Activated naive CD8-positive, alpha-beta T cell treated with anti-CD3 and anti-CD28 coated beads, Interleukin-2, amount 50 U/mL, for 16 hours (primary cell): ENCODE measurements around the gene MAGED1.

Experiments
- DNase-seq: peaks from one replicate; pipeline ENCODE4 v3.0.0-alpha.2; 2020; ENCODE audit warnings: low read depth, low spot score

MAGED1 gene, protein sequence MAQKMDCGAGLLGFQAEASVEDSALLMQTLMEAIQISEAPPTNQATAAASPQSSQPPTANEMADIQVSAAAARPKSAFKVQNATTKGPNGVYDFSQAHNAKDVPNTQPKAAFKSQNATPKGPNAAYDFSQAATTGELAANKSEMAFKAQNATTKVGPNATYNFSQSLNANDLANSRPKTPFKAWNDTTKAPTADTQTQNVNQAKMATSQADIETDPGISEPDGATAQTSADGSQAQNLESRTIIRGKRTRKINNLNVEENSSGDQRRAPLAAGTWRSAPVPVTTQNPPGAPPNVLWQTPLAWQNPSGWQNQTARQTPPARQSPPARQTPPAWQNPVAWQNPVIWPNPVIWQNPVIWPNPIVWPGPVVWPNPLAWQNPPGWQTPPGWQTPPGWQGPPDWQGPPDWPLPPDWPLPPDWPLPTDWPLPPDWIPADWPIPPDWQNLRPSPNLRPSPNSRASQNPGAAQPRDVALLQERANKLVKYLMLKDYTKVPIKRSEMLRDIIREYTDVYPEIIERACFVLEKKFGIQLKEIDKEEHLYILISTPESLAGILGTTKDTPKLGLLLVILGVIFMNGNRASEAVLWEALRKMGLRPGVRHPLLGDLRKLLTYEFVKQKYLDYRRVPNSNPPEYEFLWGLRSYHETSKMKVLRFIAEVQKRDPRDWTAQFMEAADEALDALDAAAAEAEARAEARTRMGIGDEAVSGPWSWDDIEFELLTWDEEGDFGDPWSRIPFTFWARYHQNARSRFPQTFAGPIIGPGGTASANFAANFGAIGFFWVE

DNA sequence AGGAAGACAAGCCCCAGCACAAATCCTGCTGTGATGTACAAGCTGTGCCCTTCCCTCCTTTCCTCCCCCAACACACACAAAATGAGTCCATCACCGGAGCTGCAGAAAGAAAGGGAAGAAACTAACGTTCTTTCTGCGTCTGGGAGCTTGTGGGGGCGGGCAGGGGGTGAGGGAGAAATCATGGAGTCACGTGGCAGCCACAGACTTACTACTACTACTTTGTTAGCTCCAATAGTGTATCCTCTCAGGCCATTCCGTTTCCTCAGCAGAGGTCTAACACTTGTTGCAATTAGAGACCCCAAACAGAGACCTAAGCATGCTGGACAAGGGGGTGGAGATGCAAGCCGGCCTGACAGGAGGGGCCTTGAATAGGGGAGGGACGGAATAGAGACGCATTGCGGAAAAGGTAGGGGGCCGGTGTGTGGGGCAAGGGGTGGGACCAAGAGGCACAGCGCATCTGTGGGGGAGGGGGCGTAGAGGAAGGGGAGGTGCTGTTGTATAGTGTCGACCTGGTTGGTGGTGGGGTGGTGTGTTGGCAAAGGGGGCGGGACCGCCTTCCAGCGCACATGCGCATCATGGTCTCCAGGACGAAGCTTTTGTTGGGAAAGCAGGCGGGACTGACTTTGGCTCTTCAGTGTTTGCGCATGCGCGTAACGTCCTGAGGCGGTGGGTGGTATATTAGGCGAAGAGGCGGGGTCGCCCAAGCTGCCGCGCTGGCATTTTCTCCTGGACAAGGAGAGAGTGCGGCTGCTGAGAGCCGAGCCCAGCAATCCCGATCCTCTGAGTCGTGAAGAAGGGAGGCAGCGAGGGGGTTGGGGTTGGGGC is at the start of gene MAGED1:
Gene MAGED1 (plus strand): TSS at position 703 of the 825 bp plus-strand sequence. CDS start 682 bp downstream, outside the sequence.
- peak; percentile 49 for DNase-seq

- DNase-seq: no peak
Observed at GRCh38 chrX:51847463-51847862, 46.0 kb upstream of the MAGED1 start.

DNA sequence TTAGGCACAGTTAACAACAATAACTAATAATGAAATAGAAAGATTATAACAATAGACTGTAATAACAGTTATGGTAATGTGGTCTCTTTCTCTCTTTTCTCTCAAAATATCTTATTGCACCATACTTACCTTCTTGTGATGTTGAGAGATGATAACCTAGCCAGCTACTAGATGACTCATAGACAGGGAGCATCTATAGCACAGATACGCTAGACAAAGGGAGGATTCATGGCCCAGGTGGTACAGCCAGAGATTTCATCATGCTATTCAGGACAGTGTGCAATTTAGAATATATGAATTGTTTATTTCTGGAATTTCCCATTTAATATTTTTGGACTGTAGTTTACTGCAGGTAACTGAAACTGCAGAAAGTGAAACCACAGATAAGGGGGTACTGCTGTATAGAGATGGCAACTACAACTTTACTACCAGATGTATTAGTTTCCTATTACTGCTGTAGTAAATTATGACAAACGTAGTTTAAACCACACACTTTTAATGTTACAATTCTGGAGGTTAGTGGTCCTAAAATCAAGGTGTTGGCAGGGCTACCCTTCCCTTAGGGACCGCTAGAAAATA is 41.8 kb upstream of the MAGED1 start:
- no peak for DNase-seq

DNA sequence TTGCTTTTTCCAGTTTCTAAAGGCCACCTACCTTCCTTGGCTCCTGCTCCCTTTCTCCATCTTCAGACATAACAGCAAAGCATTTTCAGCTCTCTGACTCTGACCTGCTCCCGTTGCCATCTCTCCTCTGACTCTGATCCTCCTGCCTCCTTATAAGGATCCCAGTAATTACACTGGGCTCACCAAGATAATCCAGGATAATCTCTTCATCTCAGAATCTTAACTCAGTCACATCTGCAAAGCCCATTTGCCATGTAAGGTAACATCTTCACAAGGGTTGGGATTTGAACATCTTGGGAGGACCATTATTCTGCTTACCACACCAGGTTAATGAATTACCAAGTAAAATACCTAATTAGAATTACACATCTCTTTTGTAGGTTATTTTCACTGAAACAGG is 41.3 kb upstream of the MAGED1 start:
- DNase-seq: no peak

DNA sequence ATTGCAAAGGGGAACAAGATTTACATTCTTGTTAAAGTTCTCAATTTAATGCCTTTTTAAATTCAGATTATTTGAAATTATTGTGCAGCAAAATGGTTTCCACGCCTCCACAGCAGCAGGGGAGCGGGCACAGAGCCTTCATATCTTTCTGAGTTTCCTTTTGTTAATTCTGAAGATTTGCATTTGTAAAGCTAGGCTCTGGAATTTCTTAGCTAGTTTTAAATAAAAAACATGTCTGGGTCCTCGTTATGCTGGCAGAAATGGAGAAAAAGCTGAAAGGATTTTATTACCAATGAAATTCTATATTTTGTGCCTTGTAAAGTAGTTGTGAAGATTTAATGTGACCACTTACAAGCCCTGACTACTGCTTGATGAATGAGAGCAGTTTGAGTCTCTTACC is 40.8 kb upstream of the MAGED1 start:
- no peak for DNase-seq

- DNase-seq: no peak
Observed at GRCh38 chrX:51853251-51853650, 40.2 kb upstream of the MAGED1 start.

DNA sequence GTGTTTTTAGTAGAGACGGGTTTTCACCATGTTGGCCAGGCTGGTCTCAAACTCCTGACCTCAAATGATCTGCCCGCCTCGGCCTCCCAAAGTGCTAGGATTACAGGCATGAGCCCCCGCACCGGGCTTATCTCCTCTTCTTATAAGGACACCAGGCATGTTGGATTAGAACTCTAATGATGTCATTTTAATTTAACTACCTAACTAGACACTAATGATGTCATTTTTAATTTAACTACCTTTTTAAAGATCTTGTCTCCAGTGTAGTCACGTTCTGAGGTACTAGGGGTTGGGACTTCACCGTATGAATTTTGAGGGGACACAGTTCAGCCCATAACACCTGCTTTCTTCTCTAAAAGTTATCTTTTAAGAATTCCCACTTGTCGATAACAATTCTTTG is 37.7 kb upstream of the MAGED1 start:
- no peak for DNase-seq

- DNase-seq: no peak
Observed at GRCh38 chrX:51857159-51857733, 36.2 kb upstream of the MAGED1 start.

GRCh38 chrX:51860679-51861078 is 32.7 kb upstream of the MAGED1 start:
- no peak for DNase-seq

DNA sequence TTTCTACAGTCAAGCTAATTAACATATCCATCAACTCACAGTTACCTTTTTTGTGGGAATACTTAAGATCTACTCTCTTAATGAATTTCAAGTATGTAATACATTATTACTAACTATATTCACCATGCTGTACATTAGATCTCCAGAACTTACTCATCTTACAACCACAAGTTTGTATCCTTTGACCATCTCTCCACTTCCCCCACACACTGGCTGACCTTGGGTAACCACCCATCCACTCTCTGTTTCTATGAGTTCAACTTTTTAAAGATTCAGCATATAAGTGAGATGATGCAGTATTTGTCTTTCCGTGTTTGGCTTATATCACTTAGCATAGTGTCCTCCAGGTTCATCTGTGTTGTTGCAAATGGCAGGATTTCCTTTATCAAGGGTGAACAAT is 30.5 kb upstream of the MAGED1 start:
- no peak for DNase-seq

GRCh38 chrX:51866210-51866609 is 27.2 kb upstream of the MAGED1 start:
- DNase-seq: no peak

DNA sequence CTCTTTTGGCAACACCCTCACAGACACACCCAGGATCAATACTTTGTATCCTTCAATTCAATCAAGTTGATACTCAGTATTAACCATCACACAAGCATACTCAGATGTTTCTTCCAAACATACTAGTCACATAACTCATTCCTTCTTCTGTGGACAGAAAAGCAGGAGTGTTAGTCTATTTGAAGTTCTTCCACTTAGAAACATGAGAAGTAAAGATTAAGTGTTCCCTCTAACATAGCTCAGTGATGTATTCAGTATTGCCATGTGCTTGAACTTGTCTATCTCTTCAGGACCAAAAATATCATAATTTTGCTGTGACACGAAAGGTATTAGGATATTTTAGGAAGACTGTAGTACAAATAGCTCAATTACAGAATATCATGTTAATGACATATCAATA is 25.8 kb upstream of the MAGED1 start:
- no peak for DNase-seq

- DNase-seq: no peak
Observed at GRCh38 chrX:51870354-51870753, 23.1 kb upstream of the MAGED1 start.

GRCh38 chrX:51874123-51874522 is 19.3 kb upstream of the MAGED1 start:
- DNase-seq: no peak

GRCh38 chrX:51876441-51876840 is 17.0 kb upstream of the MAGED1 start:
- no peak for DNase-seq

GRCh38 chrX:51878056-51878455 is 15.4 kb upstream of the MAGED1 start:
- DNase-seq: no peak

- no peak for DNase-seq
Observed at GRCh38 chrX:51889851-51890250, 3.6 kb upstream of the MAGED1 start.

- no peak for DNase-seq
Observed at GRCh38 chrX:51891245-51891644, 2.2 kb upstream of the MAGED1 start.

DNA sequence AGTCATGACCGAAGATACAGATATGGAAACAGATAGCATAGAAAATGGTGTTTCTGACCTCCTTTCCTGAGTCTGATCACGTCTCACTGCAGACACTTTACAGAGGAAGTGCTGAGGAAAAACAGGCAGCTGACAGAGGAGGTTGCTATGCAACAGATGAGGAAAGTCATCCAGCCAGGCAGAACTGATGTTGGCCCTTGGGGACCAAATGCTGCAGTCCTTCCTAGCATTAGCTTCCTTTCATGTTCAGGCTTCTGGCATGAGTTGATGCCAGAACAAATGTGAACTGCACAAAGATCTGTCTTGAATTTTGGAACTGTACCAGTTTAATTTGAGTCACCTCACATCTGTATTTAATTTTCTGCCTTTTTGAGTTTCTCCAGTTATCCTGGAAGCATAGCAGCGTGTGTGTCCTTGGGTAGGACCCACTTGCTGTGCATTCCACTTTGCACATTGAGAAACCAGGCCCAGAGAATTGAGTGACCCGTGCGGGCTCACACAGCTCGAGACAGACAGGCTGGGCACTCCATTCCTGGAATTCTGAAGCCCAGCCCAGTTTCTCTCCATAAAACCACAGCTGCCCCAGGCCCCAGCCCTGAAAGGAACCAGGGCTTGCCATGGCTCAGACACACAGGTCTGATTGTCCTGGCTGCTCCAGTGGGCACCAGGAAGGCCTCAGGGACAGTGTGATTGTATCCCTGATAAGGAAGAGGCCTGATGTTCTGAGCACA is 1.4 kb upstream of the MAGED1 start:
- DNase-seq: no peak

DNA sequence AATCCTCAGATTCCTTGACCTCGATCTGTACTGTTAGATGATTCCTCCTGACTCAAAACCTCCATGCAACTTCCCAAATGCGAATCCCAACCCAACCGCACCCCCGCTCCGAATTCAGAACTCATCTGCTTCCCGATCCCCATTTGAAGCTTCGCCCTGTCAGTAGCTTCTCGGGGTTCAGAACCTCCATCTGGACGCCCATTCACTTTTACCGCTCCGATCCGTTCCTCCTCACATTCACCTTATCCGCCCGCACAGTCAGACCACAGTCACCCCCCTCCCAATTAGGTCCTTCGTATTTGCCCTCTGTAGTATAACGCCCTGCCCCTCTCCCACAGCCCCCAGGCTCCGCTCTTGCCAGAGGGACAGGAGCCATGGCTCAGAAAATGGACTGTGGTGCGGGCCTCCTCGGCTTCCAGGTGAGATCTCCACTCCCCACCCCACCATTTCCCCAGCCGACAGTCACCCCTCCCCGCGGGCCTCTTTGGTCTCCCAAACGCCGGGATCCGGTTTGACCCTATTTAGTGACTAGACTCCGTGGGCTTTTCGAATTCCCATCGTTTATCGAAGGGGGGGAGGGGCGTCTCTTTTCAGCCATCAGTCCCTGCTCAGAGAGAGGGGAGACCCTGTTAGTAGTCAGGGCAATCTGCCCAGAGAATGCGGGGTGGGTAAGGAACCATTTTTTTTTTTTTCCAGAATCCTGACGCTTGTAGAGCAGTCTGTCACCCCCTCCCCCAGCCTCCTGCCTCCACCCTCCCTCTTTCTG is 691 bp downstream of the MAGED1 start:
- DNase-seq: no peak
